HepG2 (cell line): Measurements from ENCODE around the gene NSMF. TPM values are rescaled to one million over a fixed set of nuclear protein-coding genes. Genes with fewer than 3 reads are reported as not detected.
A peak's percentile ranks its signal among the peaks of the same experiment; 100 is the strongest.

Experiments
- ATAC-seq: fragments of 200-7000 bp; cut with Tn5 transposase; 3 replicates; pipeline ENCODE4 v1.9.1; 2020; ENCODE audit warnings: mild to moderate bottlenecking, moderate library complexity
- BruUV-seq: library from RNA; stranded (reverse); fragments of 400-500 nt; replicated peaks from 2 replicates; lab custom pipeline; 2021; lab: Mats Ljungman, UMichigan
- CTCF ChIA-PET: fragments of 300-600 bp; formaldehyde crosslinking; extraction: SDS; loops from one replicate; lab custom pipeline; 2021; ENCODE audit warnings: low total read pairs, inconsistent platforms, low intra/inter-chr PET ratio; lab: Yijun Ruan, JAX
- POLR2A ChIA-PET: fragments of 350-600 bp; sonication (Branson Sonifier 250); formaldehyde crosslinking; loops from one replicate; lab custom pipeline; 2020; ENCODE audit warnings: antibody characterized with exemption, inconsistent platforms; lab: Yijun Ruan, JAX
- DNase-seq: peaks from one replicate; pipeline ENCODE4 v3.0.0-alpha.2; 2015; ENCODE audit warnings: low spot score
- FAIRE-seq: peaks from 3 replicates; lab custom pipeline; 2011; peaks lifted over from hg19 to GRCh38; lab: Jason Lieb, UNC
- H2AFZ ChIP-seq: one replicate; pipeline ENCODE4 v1.6.1; 2011; ENCODE audit warnings: low read length, inconsistent platforms
- H3K27ac ChIP-seq: fragments of 300-600 bp; 3 replicates; pipeline ENCODE4 v1.8.0; 2011; ENCODE audit warnings: mixed run types, mild to moderate bottlenecking, mixed read lengths, low read length, inconsistent platforms; ENCODE audit not compliant: insufficient read depth; ENCODE audit errors: extremely low read length
- H3K27me3 ChIP-seq, 2 experiments: fragments of 200-600 bp in 1 of 2; 2 replicates in 1 of 2; 3 replicates in 1 of 2; pipeline versions ENCODE4 v1.6.0 to v1.8.0; 2011; ENCODE audit warnings: low read length in 2 of 2, mild to moderate bottlenecking in 2 of 2, moderate library complexity in 2 of 2, inconsistent platforms in 1 of 2; ENCODE audit not compliant: insufficient read depth in 2 of 2, control insufficient read depth in 1 of 2
- H3K36me3 ChIP-seq, 2 experiments: fragments of 200-600 bp in 1 of 2; replicated peaks in 1 of 2; 2 replicates in 1 of 2; 3 replicates in 1 of 2; pipeline versions ENCODE4 v1.5.1 to v1.8.0; 2011; ENCODE audit warnings: low read length in 2 of 2, inconsistent platforms in 1 of 2; ENCODE audit not compliant: insufficient read depth in 2 of 2, control insufficient read depth in 1 of 2
- H3K4me1 ChIP-seq: 2 replicates; pipeline ENCODE4 v1.5.1; 2012; ENCODE audit warnings: low read length, inconsistent platforms; ENCODE audit not compliant: insufficient read depth
- H3K4me2 ChIP-seq: 2 replicates; pipeline ENCODE4 v1.6.0; 2011; ENCODE audit warnings: low read depth, low read length, inconsistent platforms
- H3K4me3 ChIP-seq, 3 experiments: fragments of 200-600 bp in 1 of 3; sonication (generic), shearing (Covaris generic) in 1 of 3; replicated peaks in 1 of 3; 2 replicates each; pipeline ENCODE4 v1.5.1; 2011 to 2016; ENCODE audit warnings: low read length in 3 of 3, inconsistent platforms in 2 of 3, low read depth in 2 of 3, mild to moderate bottlenecking in 2 of 3, control low read depth in 1 of 3, mixed read lengths in 1 of 3; ENCODE audit not compliant: insufficient read depth in 1 of 3
- H3K79me2 ChIP-seq: one replicate; pipeline ENCODE4 v1.6.1; 2011; ENCODE audit warnings: low read length, inconsistent platforms; ENCODE audit not compliant: insufficient read depth
- H3K9ac ChIP-seq: 2 replicates; pipeline ENCODE4 v1.6.0; 2011; ENCODE audit warnings: mild to moderate bottlenecking, low read depth, low read length, inconsistent platforms; ENCODE audit not compliant: insufficient read depth
- H3K9me3 ChIP-seq: 2 replicates; pipeline ENCODE4 v1.5.1; 2012; ENCODE audit warnings: mild to moderate bottlenecking, low read length
- H4K20me1 ChIP-seq: 2 replicates; pipeline ENCODE4 v1.6.0; 2011; ENCODE audit warnings: inconsistent platforms, mild to moderate bottlenecking, low read length, moderate library complexity; ENCODE audit not compliant: insufficient read depth
- HNF4A ChIP-seq: sonication (generic); formaldehyde crosslinking; IDR thresholded peaks from 2 replicates; pipeline ENCODE4 v1.4.0; 2020; ENCODE audit warnings: missing genetic modification reagents
- MAX ChIP-seq: IDR thresholded peaks from 2 replicates; pipeline ENCODE4 v1.6.1; 2012; ENCODE audit warnings: inconsistent platforms
- TCF12 ChIP-seq, 2 experiments: fragments of 450-650 bp in 1 of 2; sonication (generic) in 1 of 2; formaldehyde crosslinking in 1 of 2; IDR thresholded peaks; 2 replicates each; pipeline versions ENCODE4 v1.6.1 to v1.8.0; 2017 to 2022; ENCODE audit warnings: antibody characterized with exemption in 1 of 2, mild to moderate bottlenecking in 1 of 2, missing genetic modification reagents in 1 of 2, moderate library complexity in 1 of 2
- ZBTB38 ChIP-seq: sonication (generic); formaldehyde crosslinking; IDR thresholded peaks from 2 replicates; pipeline ENCODE4 v1.5.1; 2020; ENCODE audit warnings: mild to moderate bottlenecking, missing genetic modification reagents
- ZFX ChIP-seq: sonication (generic); formaldehyde crosslinking; IDR thresholded peaks from 2 replicates; pipeline ENCODE4 v1.4.0; 2020; ENCODE audit warnings: mild to moderate bottlenecking, low read depth, missing genetic modification reagents, moderate library complexity
- ZGPAT ChIP-seq: IDR thresholded peaks from 2 replicates; pipeline ENCODE4 v1.6.1; 2016; ENCODE audit warnings: mild to moderate bottlenecking
- ZNF317 ChIP-seq: sonication (generic); formaldehyde crosslinking; IDR thresholded peaks from 2 replicates; pipeline ENCODE4 v1.5.0; 2020; ENCODE audit warnings: mild to moderate bottlenecking, missing genetic modification reagents
- WGBS: methylation state at CpG from one replicate; pipeline ENCODE4 v1.1.6; 2017; ENCODE audit warnings: low lambda C conversion rate; 5-methylcytosine and 5-hydroxymethylcytosine counted together
- in situ Hi-C: cut with HindIII; loops from 2 replicates; pipeline ENCODE4 v1.10.0; 2017; ENCODE audit warnings: low pct_unique_long_range_greater_than_20kb; ENCODE audit not compliant: extremely low pct_ligation_motif_present
- intact Hi-C: fragments of 100-400 bp; cut with micrococcal nuclease; formaldehyde crosslinking; loops from one replicate; pipeline ENCODE4 v1.10.0; 2022; ENCODE audit not compliant: unreplicated experiment
- polyA plus RNA-seq, 8 experiments: library from polyadenylated mRNA; depleted of rRNA in 3 of 8; stranded (reverse) in 7 of 8; unstranded in 1 of 8; fragments of >200 nt; fragmentation: Illumina TruSeq in 4 of 8; extraction: Trizol in 4 of 8; gene quantifications; 2 replicates each; pipeline versions ENCODE4 v1.2.1 to v1.2.3, GENCODE V29; 2011 to 2016; ENCODE audit warnings: low read depth in 4 of 8, missing spikeins in 1 of 8, mixed read lengths in 1 of 8; ENCODE audit not compliant: insufficient read depth in 1 of 8
- total RNA-seq, 5 experiments: library from RNA; depleted of rRNA; stranded (reverse); fragments of >200 nt; fragmentation: Illumina TruSeq; extraction: Trizol; gene quantifications; 2 replicates each; pipeline ENCODE4 v1.2.3, GENCODE V29; 2016; ENCODE audit warnings: low read depth in 1 of 5

The NSMF gene
- total and polyA plus RNA-seq, 2 of the 13 experiments (the other 11 are each of a cell fraction or from before 2014, with no cell fraction given), result 44.3 to 183 TPM

GRCh38 chr9:137482094-137482781 is 23.1 kb upstream of the NSMF start (continued):
- TF ChIP-seq HNF4A (CRISPR knock-in tag) (peak; percentile 10; the same call in 1 of the 2 replicates), ZGPAT (CRISPR knock-in tag) (peak; percentile 34; the same call in 1 of the 2 replicates), TCF12 (IDR thresholded peaks at IDR 0.05) (no peak), TCF12 (CRISPR knock-in tag; IDR thresholded peaks at IDR 0.05) (no peak), MAX (peak; percentile 20; the same call in 1 of the 2 replicates), ZFX (CRISPR knock-in tag) (peak; percentile 42; the same call in 1 of the 2 replicates)

- Histone ChIP-seq H3K9ac (no peak overlapping the region), H3K9me3 (peaks cover 4% of the 10 kb centered on the region), H3K27me3 (peaks cover 7 to 33% of the 10 kb centered on the region in 2 experiments; a peak in 3 of 5 replicates), H3K4me1 (peaks cover 52% of the 10 kb centered on the region), H2AFZ (no peak overlapping the region), H3K4me2 (no peak overlapping the region), H3K79me2 (no peaks in the 10 kb centered on the region), H3K4me3 (no peak overlapping the region), H4K20me1 (no peaks in the 10 kb centered on the region), H3K27ac (no peak overlapping the region), H3K36me3 (no peaks in the 10 kb centered on the region)
- no TSS peak for BruUV-seq
- DNase-seq (no peak), ATAC-seq (no peak), FAIRE-seq (no peak)
- WGBS, result 90% methylated on average over 23 of the region's 38 CpGs
- TF ChIP-seq ZBTB38 (CRISPR knock-in tag) (peak; percentile 32; the same call in 1 of the 2 replicates), ZNF317 (CRISPR knock-in tag) (no peak)
- ChIA-PET CTCF (no interaction called here), POLR2A (interaction anchor here (1.6 kb wide), 1 partner anchor 22 kb away, joined by 3 read pairs; the partner anchor contains the start of gene NSMF)
- in situ Hi-C loops, result no loop called here
- intact Hi-C loops, result no loop called here
These were observed 21.9 kb upstream of the NSMF start for GRCh38 chr9:137480686-137481683.
